H1 (cell line): ENCODE data around the gene HTR2C. TPM values are rescaled to one million over a fixed set of nuclear protein-coding genes. Genes with fewer than 3 reads are reported as not detected.

Experiments
- CTCF ChIA-PET: fragments of 300-600 bp; sonication (Branson Sonifier 250); formaldehyde crosslinking; loops from one replicate; lab custom pipeline; 2021; ENCODE audit not compliant: partially characterized antibody; lab: Charles Lee
- POLR2A ChIA-PET: fragments of 300-600 bp; sonication (Branson Sonifier 250); formaldehyde crosslinking; loops from one replicate; lab custom pipeline; 2021; ENCODE audit warnings: inconsistent platforms; ENCODE audit not compliant: partially characterized antibody; lab: Charles Lee
- DNase-seq, 2 experiments: peaks; one replicate each; pipeline versions ENCODE4 v3.0.0 to v3.0.0-alpha.2; 2010 to 2022; ENCODE audit warnings: low spot score in 2 of 2, low read depth in 1 of 2, mixed read lengths in 1 of 2
- FAIRE-seq: peaks from 2 replicates; lab custom pipeline; 2011; peaks lifted over from hg19 to GRCh38; lab: Jason Lieb, UNC
- H2AFZ ChIP-seq: 2 replicates; pipeline ENCODE4 v1.8.1; 2012; ENCODE audit warnings: low read length, inconsistent platforms
- H2AK5ac ChIP-seq: 2 replicates; pipeline ENCODE4 v1.6.1; 2013; ENCODE audit warnings: low read depth, low read length
- H2BK120ac ChIP-seq: replicated peaks from 2 replicates; pipeline ENCODE3; 2013; ENCODE audit warnings: low read depth, low read length, inconsistent platforms
- H2BK12ac ChIP-seq: 2 replicates; pipeline ENCODE4 v1.6.1; 2013; ENCODE audit warnings: low read depth, low read length
- H2BK15ac ChIP-seq: 2 replicates; pipeline ENCODE4 v1.6.1; 2013; ENCODE audit warnings: low read length
- H2BK20ac ChIP-seq: 2 replicates; pipeline ENCODE4 v1.6.1; 2013; ENCODE audit warnings: low read length
- H2BK5ac ChIP-seq: 2 replicates; pipeline ENCODE4 v1.6.1; 2013; ENCODE audit warnings: low read depth, low read length
- H3K14ac ChIP-seq: 2 replicates; pipeline ENCODE4 v1.6.1; 2013; ENCODE audit warnings: inconsistent platforms; ENCODE audit not compliant: insufficient read length
- H3K18ac ChIP-seq: 2 replicates; pipeline ENCODE4 v1.6.1; 2013; ENCODE audit warnings: low read length; ENCODE audit errors: extremely low read depth
- H3K23ac ChIP-seq: 2 replicates; pipeline ENCODE4 v1.6.1; 2013; ENCODE audit warnings: inconsistent platforms; ENCODE audit not compliant: insufficient read length
- H3K23me2 ChIP-seq: 2 replicates; pipeline ENCODE4 v1.6.1; 2013; ENCODE audit warnings: low read depth, low read length
- H3K27ac ChIP-seq: 2 replicates; pipeline ENCODE4 v1.6.1; 2011; ENCODE audit warnings: low read depth, low read length, inconsistent platforms
- H3K27me3 ChIP-seq, 4 experiments: replicated peaks in 1 of 4; 1 replicate in 1 of 4; 2 replicates in 3 of 4; pipeline versions ENCODE4 v1.6.1 to v1.8.1; 2011 to 2013; ENCODE audit warnings: low read length in 3 of 4, mild to moderate bottlenecking in 3 of 4, inconsistent platforms in 2 of 4, mixed read lengths in 2 of 4, moderate library complexity in 1 of 4; ENCODE audit not compliant: control insufficient read depth in 3 of 4, insufficient read depth in 3 of 4; ENCODE audit errors: extremely low read depth in 1 of 4
- H3K36me3 ChIP-seq, 4 experiments: 2 replicates each; pipeline versions ENCODE4 v1.6.1 to v1.8.1; 2011 to 2013; ENCODE audit warnings: mild to moderate bottlenecking in 4 of 4, low read length in 3 of 4, moderate library complexity in 2 of 4, control low read depth in 1 of 4, inconsistent platforms in 1 of 4; ENCODE audit not compliant: insufficient read depth in 4 of 4, control insufficient read depth in 2 of 4
- H3K4ac ChIP-seq: replicated peaks from 2 replicates; pipeline ENCODE3; 2013; ENCODE audit warnings: low read length, low read depth, mixed read lengths, inconsistent platforms; ENCODE audit not compliant: insufficient read length
- H3K4me1 ChIP-seq, 4 experiments: replicated peaks in 1 of 4; 1 replicate in 1 of 4; 2 replicates in 3 of 4; pipeline versions ENCODE4 v1.6.1 to v1.8.1; 2011 to 2013; ENCODE audit warnings: low read length in 3 of 4, inconsistent platforms in 2 of 4, mixed read lengths in 1 of 4; ENCODE audit not compliant: insufficient read depth in 4 of 4, control insufficient read depth in 3 of 4
- H3K4me2 ChIP-seq, 2 experiments: 2 replicates each; pipeline versions ENCODE4 v1.6.1 to v1.8.1; 2011 to 2013; ENCODE audit warnings: low read depth in 2 of 2, low read length in 2 of 2, control low read depth in 1 of 2, inconsistent platforms in 1 of 2, mild to moderate bottlenecking in 1 of 2; ENCODE audit not compliant: insufficient read depth in 1 of 2
- H3K4me3 ChIP-seq, 4 experiments: fragments of 200-600, 300-600 bp in 1 of 4; sonication (generic), shearing (Covaris generic), sonication (Bioruptor Twin) in 1 of 4; 2 replicates each; pipeline versions ENCODE4 v1.5.1 to v1.8.1; 2011 to 2016; ENCODE audit warnings: low read length in 4 of 4, low read depth in 3 of 4, control low read depth in 2 of 4, inconsistent platforms in 2 of 4, mild to moderate bottlenecking in 2 of 4, mixed read lengths in 1 of 4, moderate library complexity in 1 of 4; ENCODE audit not compliant: insufficient read depth in 2 of 4; ENCODE audit errors: extremely low read depth in 1 of 4
- H3K56ac ChIP-seq: replicated peaks from 2 replicates; pipeline ENCODE3; 2013; ENCODE audit warnings: low read depth, mild to moderate bottlenecking, mixed read lengths, low read length, inconsistent platforms; ENCODE audit not compliant: insufficient read length
- H3K79me1 ChIP-seq: 2 replicates; pipeline ENCODE4 v1.6.1; 2013; ENCODE audit warnings: low read depth, low read length, control low read depth
- H3K79me2 ChIP-seq, 2 experiments: 2 replicates each; pipeline versions ENCODE4 v1.6.1 to v1.8.1; 2012 to 2013; ENCODE audit warnings: low read length in 2 of 2, mild to moderate bottlenecking in 2 of 2, inconsistent platforms in 1 of 2; ENCODE audit not compliant: insufficient read depth in 2 of 2, control insufficient read depth in 1 of 2
- H3K9ac ChIP-seq, 4 experiments: replicated peaks in 1 of 4; 1 replicate in 1 of 4; 2 replicates in 3 of 4; pipeline versions ENCODE4 v1.6.1 to v1.8.1; 2011 to 2013; ENCODE audit warnings: low read depth in 3 of 4, low read length in 3 of 4, control low read depth in 2 of 4, mild to moderate bottlenecking in 2 of 4, moderate library complexity in 2 of 4, inconsistent platforms in 1 of 4; ENCODE audit errors: extremely low read depth in 1 of 4
- H3K9me3 ChIP-seq, 2 experiments: 2 replicates each; pipeline versions ENCODE4 v1.6.1 to v1.8.1; 2012 to 2013; ENCODE audit warnings: mild to moderate bottlenecking in 2 of 2, moderate library complexity in 2 of 2, control low read depth in 1 of 2, inconsistent platforms in 1 of 2, low read depth in 1 of 2, low read length in 1 of 2, mixed read lengths in 1 of 2; ENCODE audit not compliant: insufficient read depth in 2 of 2
- H4K20me1 ChIP-seq, 2 experiments: replicated peaks in 1 of 2; 2 replicates each; pipeline versions ENCODE3 to v1.8.1; 2011 to 2013; ENCODE audit warnings: inconsistent platforms in 2 of 2, low read length in 2 of 2, mild to moderate bottlenecking in 1 of 2; ENCODE audit not compliant: insufficient read depth in 2 of 2, control insufficient read depth in 1 of 2
- H4K5ac ChIP-seq: 2 replicates; pipeline ENCODE4 v1.6.1; 2013; ENCODE audit warnings: low read length, low read depth, mixed read lengths, inconsistent platforms; ENCODE audit not compliant: insufficient read length
- H4K8ac ChIP-seq: 2 replicates; pipeline ENCODE4 v1.8.0; 2013; ENCODE audit warnings: mild to moderate bottlenecking, moderate library complexity, low read length, inconsistent platforms; ENCODE audit not compliant: insufficient read depth; ENCODE audit errors: extremely low read depth
- H4K91ac ChIP-seq: replicated peaks from 2 replicates; pipeline ENCODE3; 2013; ENCODE audit warnings: low read length, mixed read lengths, inconsistent platforms; ENCODE audit not compliant: insufficient read length
- JUN ChIP-seq: IDR thresholded peaks from 2 replicates; pipeline ENCODE4 v1.6.1; 2011; ENCODE audit warnings: low read depth, mild to moderate bottlenecking, improper control_type of control experiment, low read length
- WGBS, 2 experiments: shearing (Covaris generic) in 1 of 2; methylation state at CpG; one replicate each; pipeline versions ENCODE4 v1.1.6 to v1.1.7; 2013 to 2015; ENCODE audit warnings: low lambda C conversion rate in 2 of 2, mixed read lengths in 2 of 2, inconsistent platforms in 1 of 2, low coverage in 1 of 2, missing lambda C conversion rate in 1 of 2; ENCODE audit not compliant: insufficient replicate concordance in 2 of 2, insufficient coverage in 1 of 2, insufficient read length in 1 of 2; ENCODE audit errors: extremely low coverage in 1 of 2, missing lambda C conversion rate in 1 of 2; 5-methylcytosine and 5-hydroxymethylcytosine counted together
- polyA plus RNA-seq, 7 experiments: library from polyadenylated mRNA; depleted of rRNA in 3 of 7; stranded (reverse) in 5 of 7; unstranded in 2 of 7; fragments of >200 nt in 5 of 7; fragments of 200-250 nt in 2 of 7; gene quantifications; 1 replicate in 5 of 7; 2 replicates in 1 of 7; 4 replicates in 1 of 7; pipeline versions ENCODE4 v1.2.1 to v1.2.3, GENCODE V29; 2011 to 2013; ENCODE audit warnings: missing spikeins in 2 of 7, mixed read lengths in 2 of 7
- total RNA-seq: library from RNA; stranded (reverse); fragmentation: NEBNext Ultra II Directional; extraction: Animal tissue kit (Norgen Biotek cat#: 25700); gene quantifications from 2 replicates; pipeline ENCODE4 v1.2.1, GENCODE V29; 2021

The HTR2C gene
- total and polyA plus RNA-seq, 2 of the 8 experiments (the other 6 are each of a cell fraction or from before 2014, with no cell fraction given) = 1.7 to 2.0 TPM

- H3K27me3 ChIP-seq = no peaks in the 10 kb centered on the region
- H4K20me1 ChIP-seq = no peaks in the 10 kb centered on the region
- no peak overlapping the region for H3K56ac ChIP-seq
- no peaks in the 10 kb centered on the region for H3K9me3 ChIP-seq
- WGBS, 2 experiments = 6% methylated on average over 8 of the region's 9 CpGs; no CpG with 5 or more reads in 1 of the 2 experiments
- ChIA-PET CTCF (no interaction called here), POLR2A (no interaction called here)
- DNase-seq (peak in 1 of 2 experiments; percentile 5), FAIRE-seq (peak; percentile 71)
- no peak overlapping the region for H2BK5ac ChIP-seq
- H3K9ac ChIP-seq = no peak overlapping the region
- no peaks in the 10 kb centered on the region for H3K79me1 ChIP-seq
- H4K8ac ChIP-seq = no peak overlapping the region
- H4K5ac ChIP-seq = peak overlapping the region; percentile 99
- H2BK15ac ChIP-seq = no peak overlapping the region
- H3K4me1 ChIP-seq = peaks cover 0 to 19% (median 4%) of the 10 kb centered on the region in 4 experiments; a peak in 4 of 7 replicates
- H3K4ac ChIP-seq = no peak overlapping the region
- peak overlapping the region; percentile 56 to 66 for H3K4me2 ChIP-seq
- H3K79me2 ChIP-seq = no peaks in the 10 kb centered on the region
- H4K91ac ChIP-seq = no peak overlapping the region
- H3K36me3 ChIP-seq = no peaks in the 10 kb centered on the region
- H3K27ac ChIP-seq = no peak overlapping the region
- no peak overlapping the region for H2BK20ac ChIP-seq
- H3K4me3 ChIP-seq = peak overlapping the region in 1 of 4 experiments; percentile 45; a peak in 2 of 8 replicates
- no peak overlapping the region for H2BK120ac ChIP-seq
- 0 out of 2 replicates have a peak overlapping the region, but pooled peaks have one; percentile 1 for H2BK12ac ChIP-seq
- no peaks in the 10 kb centered on the region for H3K23me2 ChIP-seq
- no peak overlapping the region for H2AFZ ChIP-seq
- no peak overlapping the region for H3K14ac ChIP-seq
- H3K23ac ChIP-seq = no peak overlapping the region
- H2AK5ac ChIP-seq = no peak overlapping the region
- no peak overlapping the region; the same call in 1 of the 2 replicates for H3K18ac ChIP-seq
- no peak for TF ChIP-seq JUN
These were observed 323.2 kb downstream of the HTR2C start for GRCh38 chrX:114906984-114907510.
